Esophagus muscularis mucosa (tissue), 4 donors: ENCODE data around the gene NKAIN2. TPM values are rescaled to one million over a fixed set of nuclear protein-coding genes. Genes with fewer than 3 reads are reported as not detected.
"Not testable (repeated sequence)": the region's sequence is repeated elsewhere in the genome, so short reads cannot be mapped to it uniquely, and the experiment has no call there.

Experiments used
- DNase-seq: peaks from one replicate; pipeline ENCODE4 v3.0.0-alpha.2; 2017; ENCODE audit errors: extremely low spot score
- H3K27ac ChIP-seq, 4 donors: fragments of 200-600 bp; sonication (generic); replicated peaks in 1 of 4; 1 replicate in 3 of 4; 2 replicates in 1 of 4; pipeline ENCODE4 v1.5.1; 2016 to 2019; ENCODE audit warnings: mild to moderate bottlenecking in 1 of 4
- H3K27me3 ChIP-seq, 4 donors: fragments of 200-600 bp; sonication (generic); one replicate each; pipeline versions ENCODE4 v1.5.1 to v1.6.0; 2016 to 2019
- H3K36me3 ChIP-seq, 4 donors: fragments of 200-600 bp; sonication (generic); one replicate each; pipeline ENCODE4 v1.5.1; 2016 to 2019
- H3K4me1 ChIP-seq, 4 donors: fragments of 200-600 bp; sonication (generic); one replicate each; pipeline ENCODE4 v1.5.1; 2016 to 2019
- H3K4me3 ChIP-seq, 4 donors: fragments of 200-600 bp; sonication (generic); 1 replicate in 2 of 4; 2 replicates in 2 of 4; pipeline ENCODE4 v1.5.1; 2016 to 2019; ENCODE audit warnings: mild to moderate bottlenecking in 4 of 4, moderate library complexity in 1 of 4
- H3K9me3 ChIP-seq, 4 donors: fragments of 200-600 bp; sonication (generic); 1 replicate in 3 of 4; 2 replicates in 1 of 4; pipeline ENCODE4 v1.5.1; 2016 to 2019
- EP300 ChIP-seq: sonication (generic); formaldehyde crosslinking; IDR thresholded peaks from one replicate; pipeline ENCODE4 v1.6.1; 2017; ENCODE audit warnings: antibody characterized with exemption
- POLR2A ChIP-seq: fragments of 450-650 bp; IDR thresholded peaks from one replicate; pipeline ENCODE4 v1.6.1; 2017; ENCODE audit warnings: antibody characterized with exemption, moderate library complexity, mild to moderate bottlenecking, low read depth
- POLR2AphosphoS5 ChIP-seq, 2 donors: sonication (generic); formaldehyde crosslinking; IDR thresholded peaks; one replicate each; pipeline ENCODE4 v1.6.1; 2017; ENCODE audit warnings: antibody characterized with exemption in 2 of 2
- WGBS: methylation state at CpG from one replicate; pipeline ENCODE4 v1.1.5; 2018; 5-methylcytosine and 5-hydroxymethylcytosine counted together
- intact Hi-C: fragments of 100-400 bp; cut with DNase I; formaldehyde crosslinking; loops from one replicate; pipeline ENCODE4 v1.15.1; 2023
- total RNA-seq, 4 donors: library from RNA; depleted of rRNA; stranded (reverse); fragments of >200 nt; gene quantifications; one replicate each; pipeline versions ENCODE4 v1.1.0 to v1.2.1, GENCODE V29; 2016
- TF ChIP-seq, protein P1 (sequence below), 3 experiments: fragments of 200-600 bp in 2 of 3; fragments of 450-650 bp in 1 of 3; sonication (generic) in 2 of 3; IDR thresholded peaks; one replicate each; pipeline ENCODE4 v1.5.1; 2017 to 2019; ENCODE audit warnings: antibody characterized with exemption in 3 of 3, mild to moderate bottlenecking in 2 of 3, moderate library complexity in 1 of 3

The NKAIN2 gene
- total RNA-seq, 4 donors from 2014 or later = 0.11 to 0.66 (median 0.13) TPM; not detected in 1

DNA sequence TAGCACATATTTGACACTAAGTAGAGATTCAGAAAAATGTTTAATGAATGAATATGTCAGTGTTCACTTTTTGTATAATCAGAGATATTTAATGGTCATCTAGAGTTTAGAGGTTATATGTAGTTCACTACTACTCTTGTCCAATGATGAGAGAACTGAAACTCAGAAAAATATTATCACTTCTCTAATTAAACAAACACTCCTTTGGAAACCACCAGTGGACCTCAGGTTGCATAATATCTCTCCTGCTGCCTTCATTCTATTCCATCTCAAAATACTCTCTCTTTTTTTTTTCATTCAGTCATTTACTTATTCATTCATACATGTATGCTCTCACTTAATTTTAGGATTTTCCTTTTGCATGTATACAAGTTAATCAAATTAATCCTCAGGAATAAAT lies 735.4 kb downstream of the NKAIN2 start:
- no peaks in the 10 kb centered on the region for H3K27me3 ChIP-seq
- no peaks in the 10 kb centered on the region for H3K9me3 ChIP-seq
- no peak overlapping the region for H3K4me3 ChIP-seq
- no peaks in the 10 kb centered on the region for H3K36me3 ChIP-seq
- no peak for DNase-seq
- H3K4me1 ChIP-seq = no peaks in the 10 kb centered on the region
- intact Hi-C loops = no loop called here
- TF ChIP-seq, protein P1, sequence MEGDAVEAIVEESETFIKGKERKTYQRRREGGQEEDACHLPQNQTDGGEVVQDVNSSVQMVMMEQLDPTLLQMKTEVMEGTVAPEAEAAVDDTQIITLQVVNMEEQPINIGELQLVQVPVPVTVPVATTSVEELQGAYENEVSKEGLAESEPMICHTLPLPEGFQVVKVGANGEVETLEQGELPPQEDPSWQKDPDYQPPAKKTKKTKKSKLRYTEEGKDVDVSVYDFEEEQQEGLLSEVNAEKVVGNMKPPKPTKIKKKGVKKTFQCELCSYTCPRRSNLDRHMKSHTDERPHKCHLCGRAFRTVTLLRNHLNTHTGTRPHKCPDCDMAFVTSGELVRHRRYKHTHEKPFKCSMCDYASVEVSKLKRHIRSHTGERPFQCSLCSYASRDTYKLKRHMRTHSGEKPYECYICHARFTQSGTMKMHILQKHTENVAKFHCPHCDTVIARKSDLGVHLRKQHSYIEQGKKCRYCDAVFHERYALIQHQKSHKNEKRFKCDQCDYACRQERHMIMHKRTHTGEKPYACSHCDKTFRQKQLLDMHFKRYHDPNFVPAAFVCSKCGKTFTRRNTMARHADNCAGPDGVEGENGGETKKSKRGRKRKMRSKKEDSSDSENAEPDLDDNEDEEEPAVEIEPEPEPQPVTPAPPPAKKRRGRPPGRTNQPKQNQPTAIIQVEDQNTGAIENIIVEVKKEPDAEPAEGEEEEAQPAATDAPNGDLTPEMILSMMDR (IDR thresholded peaks at IDR 0.05) = no peak
- TF ChIP-seq POLR2A (no peak), EP300 (no peak), POLR2AphosphoS5 (IDR thresholded peaks at IDR 0.05) (no peak)
- H3K27ac ChIP-seq = no peak overlapping the region

DNA sequence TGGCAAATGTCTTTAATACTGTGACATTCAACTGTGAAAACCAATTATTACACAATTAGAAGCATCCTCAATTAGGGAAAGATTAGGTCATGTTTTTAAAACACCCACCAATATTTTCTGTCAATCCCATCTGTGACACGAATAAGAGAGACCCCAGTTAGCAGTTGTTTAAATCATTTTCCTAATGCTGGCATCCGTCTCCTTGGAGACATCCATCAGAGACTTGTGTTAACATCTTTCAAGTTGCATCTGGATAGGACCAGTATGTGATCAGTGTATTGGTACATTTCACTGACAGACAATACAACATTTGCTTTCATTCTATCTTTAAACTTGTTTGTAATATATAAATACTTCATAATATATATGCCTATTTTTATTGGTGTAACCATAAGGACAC lies 737.9 kb downstream of the NKAIN2 start:
- WGBS = 68% methylated on average over 2 of the region's 2 CpGs
- Histone ChIP-seq H3K4me3 (no peak overlapping the region), H3K9me3 (no peaks in the 10 kb centered on the region), H3K36me3 (no peaks in the 10 kb centered on the region), H3K27me3 (no peaks in the 10 kb centered on the region), H3K27ac (no peak overlapping the region), H3K4me1 (no peaks in the 10 kb centered on the region)
- DNase-seq = no peak
- intact Hi-C loops = no loop called here
- TF ChIP-seq POLR2A (no peak), EP300 (no peak), POLR2AphosphoS5 (IDR thresholded peaks at IDR 0.05) (no peak)
- TF ChIP-seq, protein P1 (IDR thresholded peaks at IDR 0.05) = no peak

- TF ChIP-seq, protein P1 (IDR thresholded peaks at IDR 0.05) = no peak
- no peak overlapping the region for H3K27ac ChIP-seq
- H3K36me3 ChIP-seq = no peaks in the 10 kb centered on the region
- no peaks in the 10 kb centered on the region for H3K4me1 ChIP-seq
- DNase-seq = no peak
- no peaks in the 10 kb centered on the region for H3K27me3 ChIP-seq
- WGBS = 23% methylated on average over 2 of the region's 2 CpGs
- H3K4me3 ChIP-seq = no peak overlapping the region
- no peaks in the 10 kb centered on the region for H3K9me3 ChIP-seq
- intact Hi-C loops = no loop called here
Measured at GRCh38 chr6:124546601-124547000, 742.9 kb downstream of the NKAIN2 start.

DNA sequence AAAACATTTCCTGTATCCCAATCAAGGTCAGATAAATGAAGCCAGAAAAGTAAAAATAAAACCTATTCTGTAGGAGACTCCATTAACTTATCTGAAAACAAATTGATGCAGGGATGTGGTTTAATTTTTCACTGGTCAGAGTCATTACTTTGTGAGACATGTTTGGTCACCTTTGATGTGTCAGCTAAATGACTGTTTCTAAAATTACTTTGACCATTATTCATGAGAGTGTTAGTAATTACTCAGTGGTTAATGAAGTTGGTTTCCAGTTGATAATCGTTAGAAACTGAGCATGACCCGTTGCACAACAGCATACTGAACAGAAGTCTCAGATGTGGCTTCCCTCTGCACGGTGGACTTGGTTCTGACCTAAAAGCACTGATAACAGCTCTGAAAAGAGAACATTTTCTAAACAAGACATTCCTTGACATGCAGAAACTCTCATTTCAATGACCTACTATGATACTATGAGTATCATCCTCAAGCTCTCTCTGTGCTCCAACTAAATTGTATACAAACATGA lies 748.1 kb downstream of the NKAIN2 start:
- WGBS = 87% methylated on average over 3 of the region's 3 CpGs
- Histone ChIP-seq H3K4me3 (no peak overlapping the region), H3K36me3 (no peaks in the 10 kb centered on the region), H3K27ac (no peak overlapping the region), H3K27me3 (no peaks in the 10 kb centered on the region), H3K9me3 (no peaks in the 10 kb centered on the region), H3K4me1 (no peaks in the 10 kb centered on the region)
- intact Hi-C loops = no loop called here
- no peak for TF ChIP-seq EP300
- no peak for TF ChIP-seq POLR2A
- TF ChIP-seq, protein P1 (IDR thresholded peaks at IDR 0.05) = no peak
- no peak for TF ChIP-seq POLR2AphosphoS5 (IDR thresholded peaks at IDR 0.05)
- DNase-seq = no peak

GRCh38 chr6:124557873-124558272 lies 754.2 kb downstream of the NKAIN2 start:
- intact Hi-C loops = no loop called here
- no peaks in the 10 kb centered on the region for H3K36me3 ChIP-seq
- DNase-seq = no peak
- H3K9me3 ChIP-seq = no peaks in the 10 kb centered on the region
- no peak overlapping the region for H3K4me3 ChIP-seq
- H3K4me1 ChIP-seq = no peaks in the 10 kb centered on the region
- H3K27me3 ChIP-seq = no peaks in the 10 kb centered on the region
- H3K27ac ChIP-seq = no peak overlapping the region
- TF ChIP-seq EP300 = no peak

DNA sequence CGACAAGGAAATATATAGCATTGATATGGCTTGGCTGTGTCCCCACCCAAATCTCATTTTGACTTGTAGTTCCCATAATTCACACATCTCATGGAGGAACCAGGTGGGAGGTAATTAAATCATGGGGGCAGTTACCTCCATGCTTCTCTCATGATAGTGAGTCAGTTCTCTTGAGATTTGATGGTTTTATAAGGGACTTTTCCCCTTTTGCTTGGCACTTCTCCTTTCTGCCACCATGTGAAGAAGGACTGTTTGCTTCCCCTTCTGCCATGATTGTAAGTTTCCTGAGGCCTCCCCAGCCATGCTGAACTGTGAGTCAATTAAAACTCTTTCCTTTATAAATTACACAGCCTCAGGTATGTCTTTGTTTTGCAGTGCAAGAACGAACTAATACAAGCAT lies 756.4 kb downstream of the NKAIN2 start:
- DNase-seq, H3K4me1 ChIP-seq, intact Hi-C loops, H3K27ac ChIP-seq, H3K9me3 ChIP-seq, H3K27me3 ChIP-seq, H3K36me3 ChIP-seq, H3K4me3 ChIP-seq: not testable (repeated sequence)
- 78% methylated on average over 2 of the region's 2 CpGs for whole genome bisulfite sequencing
